DND-41 (cell line): ENCODE data around the gene RPS26.

ENCODE experiments used
- CTCF ChIP-seq: IDR thresholded peaks from 2 replicates; pipeline ENCODE4 v1.5.1; 2012; ENCODE audit warnings: borderline replicate concordance, low read length, moderate library complexity, mild to moderate bottlenecking; ENCODE audit not compliant: poor library complexity, severe bottlenecking; ENCODE audit errors: extremely low read depth
- EZH2 ChIP-seq: IDR thresholded peaks from 3 replicates; pipeline ENCODE4 v1.6.1; 2012; ENCODE audit warnings: borderline replicate concordance, low read depth, mild to moderate bottlenecking, moderate library complexity, low read length, inconsistent platforms; ENCODE audit not compliant: severe bottlenecking

- TF ChIP-seq CTCF (no peak), EZH2 (no peak)
Measured at GRCh38 chr12:56040151-56040550, 1.6 kb upstream of the RPS26 start.
